CD4-positive, alpha-beta T cell (primary cell): ENCODE measurements around the gene FNDC3B. TPM values are rescaled to one million over a fixed set of nuclear protein-coding genes. Genes with fewer than 3 reads are reported as not detected.

Source experiments
- ATAC-seq: fragments of 200-7000 bp; cut with Tn5 transposase; one replicate; pipeline ENCODE4 v1.10.0; 2022; ENCODE audit warnings: mild to moderate bottlenecking; ENCODE audit not compliant: poor library complexity
- CTCF ChIA-PET: fragments of 350-600 bp; sonication (Branson Sonifier 250); formaldehyde crosslinking; loops from one replicate; lab custom pipeline; 2021; ENCODE audit warnings: antibody characterized with exemption, inconsistent platforms; lab: Charles Lee
- POLR2A ChIA-PET: fragments of 350-600 bp; sonication (Branson Sonifier 250); formaldehyde crosslinking; loops from one replicate; lab custom pipeline; 2021; ENCODE audit warnings: antibody characterized with exemption, inconsistent platforms; lab: Charles Lee
- DNase-seq, 14 experiments: peaks; one replicate each; pipeline ENCODE4 v3.0.0-alpha.2; 2013 to 2020; ENCODE audit warnings: mixed read lengths in 2 of 14
- H3K27ac ChIP-seq, 2 donors: one replicate each; pipeline versions ENCODE4 v1.5.1 to v1.7.0; 2013; ENCODE audit warnings: low read length in 2 of 2, low read depth in 1 of 2, mild to moderate bottlenecking in 1 of 2
- H3K27me3 ChIP-seq, 2 experiments: 1 replicate in 1 of 2; 2 replicates in 1 of 2; pipeline versions ENCODE4 v1.6.1 to v1.7.0; 2013; ENCODE audit warnings: low read length in 2 of 2, control low read depth in 1 of 2, mild to moderate bottlenecking in 1 of 2, moderate library complexity in 1 of 2; ENCODE audit not compliant: insufficient read depth in 2 of 2, control insufficient read depth in 1 of 2
- H3K36me3 ChIP-seq: one replicate; pipeline ENCODE4 v1.6.1; 2013; ENCODE audit warnings: low read length, control low read depth; ENCODE audit not compliant: insufficient read depth
- H3K4me1 ChIP-seq: one replicate; pipeline ENCODE4 v1.6.1; 2013; ENCODE audit warnings: low read length, control low read depth; ENCODE audit not compliant: insufficient read depth
- H3K4me3 ChIP-seq: one replicate; pipeline ENCODE4 v1.5.1; 2013; ENCODE audit warnings: mild to moderate bottlenecking, low read length, moderate library complexity
- H3K9me3 ChIP-seq, 2 experiments: 1 replicate in 1 of 2; 2 replicates in 1 of 2; pipeline versions ENCODE4 v1.6.1 to v1.7.0; 2013; ENCODE audit warnings: low read length in 2 of 2, mild to moderate bottlenecking in 2 of 2, control low read depth in 1 of 2, moderate library complexity in 1 of 2; ENCODE audit not compliant: control insufficient read depth in 1 of 2, insufficient read depth in 1 of 2
- H3K27ac Mint-ChIP-seq: one replicate; pipeline ENCODE4 v1.8.0; 2020; ENCODE audit warnings: mixed read lengths
- H3K27me3 Mint-ChIP-seq: one replicate; pipeline ENCODE4 v1.8.0; 2021; ENCODE audit warnings: mixed read lengths
- H3K36me3 Mint-ChIP-seq: one replicate; pipeline ENCODE4 v1.8.0; 2021; ENCODE audit warnings: low read depth, mixed read lengths
- H3K4me1 Mint-ChIP-seq: one replicate; pipeline ENCODE4 v1.8.0; 2021; ENCODE audit warnings: low read depth, mixed read lengths
- H3K4me3 Mint-ChIP-seq: one replicate; pipeline ENCODE4 v1.8.0; 2020; ENCODE audit warnings: mild to moderate bottlenecking, mixed read lengths
- H3K9me3 Mint-ChIP-seq: one replicate; pipeline ENCODE4 v1.8.0; 2020; ENCODE audit warnings: mixed read lengths
- CTCF ChIP-seq: fragments of 200-600 bp; IDR thresholded peaks from one replicate; pipeline ENCODE4 v1.8.0; 2022; ENCODE audit warnings: antibody characterized with exemption, mild to moderate bottlenecking
- intact Hi-C, 2 experiments: fragments of 100-400 bp; cut with DNase I in 1 of 2; cut with micrococcal nuclease in 1 of 2; formaldehyde crosslinking; loops; one replicate each; pipeline versions ENCODE4 v1.15.1 to v1.9.0; 2023 to 2025; cut with DNase I, micrococcal nuclease
- total RNA-seq, 174 experiments: library from RNA in 2 of 174; stranded (reverse) in 2 of 174; gene quantifications; one replicate each; pipeline ENCODE4 v1.2.3 and lab custom pipeline; 2021 to 2026

FNDC3B gene
- total RNA-seq, 2 experiments from 2014 or later: 26.1 to 28.7 TPM

DNA sequence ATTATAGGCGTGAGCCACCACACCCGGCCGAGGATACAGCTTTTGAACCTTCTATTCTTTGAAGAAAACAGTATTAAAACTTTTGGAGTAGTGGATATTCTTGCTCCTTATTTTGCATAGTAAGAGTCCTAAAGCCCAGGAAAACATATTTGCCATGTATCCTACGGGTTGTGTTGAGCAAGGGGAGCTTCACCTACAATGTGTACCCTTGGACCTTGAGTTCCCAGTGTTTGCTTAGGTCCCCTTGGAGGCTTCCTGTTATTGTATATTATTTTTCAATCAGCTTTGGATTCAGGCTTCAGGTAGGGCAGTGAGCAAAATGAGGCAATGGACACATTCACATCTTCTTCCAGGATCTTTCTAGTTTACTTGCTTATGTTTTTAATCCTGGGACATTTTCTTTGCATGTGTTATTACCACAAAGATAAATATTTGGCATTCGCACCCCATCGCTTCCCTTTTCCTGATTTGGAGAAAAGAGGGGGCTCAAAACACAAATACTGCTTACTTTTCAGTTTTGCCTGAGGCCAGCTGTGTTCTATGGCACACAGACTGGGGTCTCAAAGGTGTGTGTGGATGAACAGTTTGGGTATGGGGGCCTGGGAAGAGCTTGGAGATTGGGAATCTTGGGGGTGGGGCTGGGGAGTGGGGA lies 88.7 kb downstream of the FNDC3B start:
- no peak for ATAC-seq
- Histone ChIP-seq H3K36me3 (no peaks in the 10 kb centered on the region), H3K4me3 (no peak overlapping the region), H3K4me1 (peaks cover 22% of the 10 kb centered on the region), H3K27ac (no peak overlapping the region), H3K27me3 (no peaks in the 10 kb centered on the region), H3K9me3 (no peaks in the 10 kb centered on the region)
- H3K4me3 Mint-ChIP-seq: no peak overlapping the region
- no peak for TF ChIP-seq CTCF
- peaks cover 15% of the 10 kb centered on the region for H3K36me3 Mint-ChIP-seq
- ChIA-PET POLR2A (no interaction called here), CTCF (no interaction called here)
- H3K27ac Mint-ChIP-seq: no peak overlapping the region
- DNase-seq: no peak
- peaks cover 27% of the 10 kb centered on the region for H3K4me1 Mint-ChIP-seq
- no peaks in the 10 kb centered on the region for H3K9me3 Mint-ChIP-seq
- intact Hi-C loops: no loop called here
- H3K27me3 Mint-ChIP-seq: no peaks in the 10 kb centered on the region

- Histone ChIP-seq H3K9me3 (no peaks in the 10 kb centered on the region), H3K27me3 (no peaks in the 10 kb centered on the region), H3K36me3 (no peaks in the 10 kb centered on the region), H3K4me3 (no peak overlapping the region), H3K4me1 (peaks cover 25% of the 10 kb centered on the region), H3K27ac (no peak overlapping the region)
- Mint-ChIP-seq H3K9me3 (no peaks in the 10 kb centered on the region), H3K4me1 (peaks cover 35% of the 10 kb centered on the region), H3K4me3 (no peak overlapping the region), H3K36me3 (peaks cover 15% of the 10 kb centered on the region), H3K27ac (no peak overlapping the region), H3K27me3 (no peaks in the 10 kb centered on the region)
- CTCF ChIA-PET: interaction anchor here (0.7 kb wide), 1 partner anchor 20 kb away, joined by 5 read pairs; no protein-coding TSS in a partner anchor
- no peak for TF ChIP-seq CTCF
- DNase-seq: no peak
- POLR2A ChIA-PET: no interaction called here
- ATAC-seq: no peak
- intact Hi-C loops: no loop called here
Observed at GRCh38 chr3:172128858-172129257, 89.5 kb downstream of the FNDC3B start.

DNA sequence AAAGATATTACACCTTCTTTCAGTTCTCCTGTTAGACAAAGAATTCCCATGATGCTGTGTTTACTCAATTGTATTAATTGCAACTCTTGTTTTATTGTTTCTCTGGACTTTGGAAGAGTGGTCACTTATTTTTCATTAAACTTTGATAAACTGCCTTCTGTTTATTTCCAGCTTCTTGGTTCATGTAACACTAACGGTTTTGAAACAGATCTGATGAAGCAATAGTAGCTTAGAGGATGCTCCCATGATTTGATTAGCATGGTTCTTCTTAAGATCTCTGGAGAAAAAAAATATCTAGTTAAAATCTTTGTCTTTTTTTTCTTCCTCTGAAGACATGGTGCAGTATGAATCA lies 90.1 kb downstream of the FNDC3B start:
- DNase-seq: no peak
- H3K27ac Mint-ChIP-seq: peak overlapping the region; percentile 78
- ChIA-PET CTCF (no interaction called here), POLR2A (no interaction called here)
- no peak overlapping the region for H3K4me3 Mint-ChIP-seq
- peaks cover 15% of the 10 kb centered on the region for H3K36me3 Mint-ChIP-seq
- Histone ChIP-seq H3K27ac (no peak overlapping the region), H3K4me1 (peaks cover 26% of the 10 kb centered on the region), H3K36me3 (no peaks in the 10 kb centered on the region), H3K4me3 (no peak overlapping the region), H3K9me3 (no peaks in the 10 kb centered on the region), H3K27me3 (no peaks in the 10 kb centered on the region)
- H3K9me3 Mint-ChIP-seq: no peaks in the 10 kb centered on the region
- TF ChIP-seq CTCF: no peak
- ATAC-seq: no peak
- intact Hi-C loops: no loop called here
- H3K4me1 Mint-ChIP-seq: peaks cover 41% of the 10 kb centered on the region
- no peaks in the 10 kb centered on the region for H3K27me3 Mint-ChIP-seq
